ENCODE results near the gene PLAGL2. TPM values are rescaled to one million over a fixed set of nuclear protein-coding genes. Genes with fewer than 3 reads are reported as not detected.

Gene PLAGL2
- total and polyA plus RNA-seq, 2 of the 4 experiments (the other 2 are of a cell fraction) = 2.9 to 7.7 TPM

- POLR2A ChIA-PET (ENCODE audit: unreplicated experiment) = no interaction called here
- dilution Hi-C loops (cut with HindIII; ENCODE audit: low sequenced_read_pairs, unreplicated experiment) = no loop called here
- ATAC-seq (ENCODE audit: low read depth) = peak; percentile 83
These were observed 39.2 kb downstream of the PLAGL2 start for GRCh38 chr20:32168184-32168910.

More at GRCh38 chr20:32168184-32168910, 39.2 kb downstream of the PLAGL2 start:
- in situ Hi-C loops (cut with MboI; ENCODE audit: low sequenced_read_pairs) = no loop called here
- intact Hi-C loops (cut with micrococcal nuclease) = no loop called here
- no peak overlapping the region for H4K91ac ChIP-seq (ENCODE audit: insufficient read depth, low read depth, low read length)
- no peak overlapping the region for H3K4me3 ChIP-seq (ENCODE audit: insufficient read depth, low read depth, low read length)
- H3K27me3 ChIP-seq (ENCODE audit: control insufficient read depth, insufficient read depth, low read length) = no peaks in the 10 kb centered on the region
- no peak overlapping the region for H3K23ac ChIP-seq (ENCODE audit: low read depth, low read length)
- no peak overlapping the region for H2AK9ac ChIP-seq (replicated peaks; ENCODE audit: low read depth, low read length, poor library complexity)
- no peaks in the 10 kb centered on the region for H3K9me3 ChIP-seq (ENCODE audit: control insufficient read depth, insufficient read depth, low read length)
- H4K20me1 ChIP-seq (ENCODE audit: insufficient read depth, low read length) = no peaks in the 10 kb centered on the region
- no peak overlapping the region for H3K56ac ChIP-seq (ENCODE audit: extremely low read depth, insufficient read depth, low read length)
- H2BK120ac ChIP-seq (ENCODE audit: low read depth, low read length) = no peak overlapping the region
- H3K18ac ChIP-seq (ENCODE audit: low read depth, low read length) = no peak overlapping the region
- no CpG with 5 or more reads among the region's 2 CpGs for WGBS, 2 experiments (ENCODE audit: extremely low coverage in 2 of 2, insufficient read length in 1 of 2)
- CTCF ChIA-PET = no interaction called here
- no peak overlapping the region for H2AK5ac ChIP-seq (ENCODE audit: low read depth, low read length)
- H3K4ac ChIP-seq (ENCODE audit: low read depth, low read length) = 0 out of 2 replicates have a peak overlapping the region, but pooled peaks have one; percentile 21
- H3K27ac ChIP-seq (ENCODE audit: insufficient read depth, low read length) = no peak overlapping the region; the same call in 1 of the 2 replicates
- H2BK20ac ChIP-seq (ENCODE audit: low read depth, low read length) = no peak overlapping the region
- no peak overlapping the region for H2BK5ac ChIP-seq (ENCODE audit: low read depth, low read length, poor library complexity, severe bottlenecking)
- H3K79me1 ChIP-seq (ENCODE audit: low read depth in 1 of 2, low read length in 2 of 2) = 0 out of 4 replicates have a peak, but pooled peaks cover 0 to 4% of the 10 kb centered on the region in 2 experiments
- H3K14ac ChIP-seq (replicated peaks; ENCODE audit: low read depth, low read length) = no peak overlapping the region
- peak overlapping the region in 1 of 2 experiments; percentile 43; a peak in 1 of 4 replicates for H4K8ac ChIP-seq (ENCODE audit: low read depth in 2 of 2, low read length in 2 of 2)
- no peak overlapping the region for H2BK15ac ChIP-seq (ENCODE audit: low read depth, low read length)
- no peak overlapping the region for H3K9ac ChIP-seq (ENCODE audit: low read depth, low read length)
- peaks cover 32% of the 10 kb centered on the region for H3K36me3 ChIP-seq (ENCODE audit: control insufficient read depth, insufficient read depth, low read length)
- no peak for TF ChIP-seq RCOR1 (IDR thresholded peaks at IDR 0.05; ENCODE audit: insufficient replicate concordance, low read length)
- no peak for TF ChIP-seq USF2 (IDR thresholded peaks at IDR 0.05; ENCODE audit: low read depth, low read length)
- no peak for TF ChIP-seq CTCF (conservative IDR thresholded peaks at IDR 0.05; ENCODE audit: low read depth, low read length)
- TF ChIP-seq SMC3 (IDR thresholded peaks at IDR 0.05; ENCODE audit: low read depth, low read length) = no peak
- no peak for TF ChIP-seq BHLHE40 (IDR thresholded peaks at IDR 0.05; ENCODE audit: low read depth, low read length)
- no peak for TF ChIP-seq CHD1 (IDR thresholded peaks at IDR 0.05; ENCODE audit: low read depth, low read length)
- no peak for TF ChIP-seq RFX5 (IDR thresholded peaks at IDR 0.05; ENCODE audit: low read depth, low read length)
- TF ChIP-seq CEBPB (IDR thresholded peaks at IDR 0.05; ENCODE audit: low read depth, low read length) = no peak
- TF ChIP-seq POLR2A (IDR thresholded peaks at IDR 0.05; ENCODE audit: low read depth, low read length) = no peak
- H2AFZ ChIP-seq (replicated peaks; ENCODE audit: low read length, poor library complexity) = no peak overlapping the region
- H4K5ac ChIP-seq (ENCODE audit: low read depth, low read length) = no peak overlapping the region
- peaks cover 7% of the 10 kb centered on the region; the same call in 1 of the 2 replicates for H3K4me1 ChIP-seq (ENCODE audit: control insufficient read depth, insufficient read depth, low read length)
- H3K4me2 ChIP-seq (ENCODE audit: low read depth, low read length) = no peak overlapping the region; the same call in 1 of the 2 replicates
- DNase-seq = peak; percentile 58
- H3K9me1 ChIP-seq (ENCODE audit: insufficient read depth, low read length) = peaks cover 6% of the 10 kb centered on the region; the same call in 1 of the 2 replicates
- no TSS peak for BruUV-seq (replicated peaks)

Measured in IMR-90 (cell line).